Mucosa of rectum (tissue), 2 donors: ENCODE results near the gene RUNX2.
A peak's percentile ranks its signal among the peaks of the same experiment; 100 is the strongest.

Source experiments
- H3K27ac ChIP-seq, 2 donors: one replicate each; pipeline ENCODE4 v1.7.0; 2013; ENCODE audit warnings: inconsistent platforms in 2 of 2, low read depth in 2 of 2, low read length in 2 of 2
- H3K27me3 ChIP-seq, 2 donors: one replicate each; pipeline ENCODE4 v1.7.0; 2013; ENCODE audit warnings: low read length in 2 of 2; ENCODE audit not compliant: control insufficient read depth in 2 of 2, insufficient read depth in 2 of 2
- H3K36me3 ChIP-seq, 2 donors: one replicate each; pipeline ENCODE4 v1.7.0; 2013; ENCODE audit warnings: low read length in 2 of 2; ENCODE audit not compliant: control insufficient read depth in 2 of 2, insufficient read depth in 2 of 2
- H3K4me1 ChIP-seq, 2 donors: one replicate each; pipeline ENCODE4 v1.7.0; 2013; ENCODE audit warnings: low read length in 2 of 2, mild to moderate bottlenecking in 1 of 2; ENCODE audit not compliant: control insufficient read depth in 2 of 2, insufficient read depth in 2 of 2
- H3K4me3 ChIP-seq, 2 donors: one replicate each; pipeline ENCODE4 v1.7.0; 2013; ENCODE audit warnings: low read length in 2 of 2
- H3K9ac ChIP-seq, 2 donors: one replicate each; pipeline ENCODE4 v1.7.0; 2013; ENCODE audit warnings: low read length in 2 of 2, low read depth in 1 of 2, mild to moderate bottlenecking in 1 of 2
- H3K9me3 ChIP-seq, 2 donors: one replicate each; pipeline ENCODE4 v1.7.0; 2013; ENCODE audit warnings: low read length in 2 of 2; ENCODE audit not compliant: control insufficient read depth in 2 of 2
- donor health status: healthy.
- donor health status: Normal muscosa, but diverticular disease.

The RUNX2 gene

DNA sequence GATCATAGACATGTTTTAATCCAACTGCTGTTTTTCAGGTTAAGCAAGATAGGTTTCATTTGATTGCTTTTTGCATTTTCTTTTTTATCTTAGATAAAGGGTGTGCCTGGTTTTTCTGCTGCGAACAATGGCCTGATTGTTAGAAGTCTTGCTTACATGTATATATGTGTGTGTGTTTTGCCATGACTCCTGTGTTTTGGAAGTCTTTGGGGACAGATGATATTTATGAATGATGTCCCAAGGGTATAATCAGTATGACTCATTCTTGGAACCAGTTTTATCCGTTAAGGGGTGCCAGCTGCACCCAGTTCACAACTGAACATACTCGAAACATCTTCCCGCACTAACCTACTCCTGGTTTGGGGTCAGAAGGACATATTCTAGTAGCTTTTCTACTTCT lies 279.7 kb downstream of the RUNX2 start:
- no peaks in the 10 kb centered on the region for H3K27me3 ChIP-seq
- no peak overlapping the region for H3K4me3 ChIP-seq
- no peak overlapping the region for H3K9ac ChIP-seq
- peaks cover 5 to 20% of the 10 kb centered on the region in 2 donors for H3K4me1 ChIP-seq
- H3K36me3 ChIP-seq, result no peaks in the 10 kb centered on the region
- no peaks in the 10 kb centered on the region for H3K9me3 ChIP-seq
- peak overlapping the region; percentile 19 to 72 for H3K27ac ChIP-seq

DNA sequence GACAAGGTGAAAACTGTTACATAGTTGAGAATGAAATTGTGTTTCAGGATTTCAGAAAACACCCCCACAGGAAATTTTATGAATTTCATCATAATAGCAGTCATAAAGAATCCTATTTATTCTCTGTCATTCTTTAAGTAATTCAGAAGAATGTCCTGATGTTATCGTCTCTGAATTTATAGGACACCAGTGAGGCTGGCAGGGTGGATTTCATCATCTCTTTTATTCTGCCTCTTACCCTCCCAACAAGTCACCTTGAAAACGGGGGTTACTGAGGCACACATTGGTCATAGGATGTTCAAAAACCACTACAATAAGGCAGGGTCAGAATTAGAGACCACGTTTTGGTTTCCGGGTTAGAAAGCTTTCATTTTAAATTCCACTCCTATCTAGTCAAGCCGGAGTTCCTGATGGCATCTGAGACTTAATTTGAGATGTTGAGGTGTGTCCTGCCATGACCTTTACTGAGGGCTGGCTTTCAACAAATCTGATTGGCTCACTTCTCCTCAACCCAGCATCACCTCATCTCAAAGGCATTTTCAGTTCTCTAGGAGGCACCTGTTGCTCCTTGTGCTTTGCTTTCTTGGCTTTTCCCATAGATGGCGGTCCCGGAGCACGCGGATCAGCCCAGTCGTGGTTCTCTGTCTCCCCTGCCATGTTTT lies 280.3 kb downstream of the RUNX2 start:
- H3K27ac ChIP-seq, result peak overlapping the region; percentile 11 to 72
- H3K27me3 ChIP-seq, result no peaks in the 10 kb centered on the region
- H3K4me3 ChIP-seq, result no peak overlapping the region
- no peak overlapping the region for H3K9ac ChIP-seq
- no peaks in the 10 kb centered on the region for H3K36me3 ChIP-seq
- H3K9me3 ChIP-seq, result no peaks in the 10 kb centered on the region
- H3K4me1 ChIP-seq, result peaks cover 5 to 20% of the 10 kb centered on the region in 2 donors

DNA sequence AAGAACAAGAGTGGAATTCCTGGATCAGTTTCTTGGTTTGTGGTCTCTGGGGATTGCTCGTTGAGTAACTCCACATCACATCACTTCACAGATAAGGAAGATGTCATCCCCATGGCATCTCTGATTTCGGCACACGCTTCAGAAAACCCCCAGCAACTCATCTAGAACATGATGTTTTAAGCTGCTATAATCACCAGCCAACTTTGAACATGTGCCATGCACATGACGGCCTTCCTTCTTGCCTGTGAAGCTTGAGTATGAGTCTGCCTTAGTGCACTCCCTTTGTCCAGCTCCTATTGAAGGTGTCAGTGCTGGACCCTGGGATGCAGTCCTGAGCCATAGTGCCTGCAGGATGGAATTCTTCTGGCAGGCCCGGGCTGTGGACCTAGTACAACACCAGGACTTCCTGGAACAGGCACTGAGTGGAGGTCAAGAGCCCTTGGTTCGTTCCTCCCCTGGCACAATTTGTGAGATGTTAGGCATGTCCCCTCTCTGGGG lies 281.1 kb downstream of the RUNX2 start:
- Histone ChIP-seq H3K9me3 (no peaks in the 10 kb centered on the region), H3K4me3 (no peak overlapping the region), H3K36me3 (no peaks in the 10 kb centered on the region), H3K9ac (no peak overlapping the region), H3K4me1 (peaks cover 5 to 20% of the 10 kb centered on the region in 2 donors), H3K27ac (no peak overlapping the region), H3K27me3 (no peaks in the 10 kb centered on the region)

DNA sequence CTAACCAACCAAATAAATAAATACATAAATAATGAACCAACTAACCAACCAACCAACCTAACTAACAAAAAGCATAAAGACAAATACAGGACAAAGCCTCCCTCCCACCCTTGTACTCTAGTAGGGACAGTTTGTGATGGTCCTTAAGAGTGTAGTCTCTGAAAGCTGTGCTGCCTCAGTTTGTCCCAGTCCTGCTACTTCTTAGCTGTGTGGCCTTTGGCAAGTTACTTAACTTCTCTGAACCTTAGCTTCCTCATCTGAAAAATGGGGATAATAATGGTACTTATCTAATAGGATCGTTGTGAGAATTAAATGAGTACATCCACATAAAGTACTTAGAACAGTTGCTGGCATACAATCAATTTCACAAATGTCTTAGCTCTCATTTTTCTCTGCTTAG lies 282.2 kb downstream of the RUNX2 start:
- H3K36me3 ChIP-seq, result no peaks in the 10 kb centered on the region
- H3K9ac ChIP-seq, result no peak overlapping the region
- H3K27ac ChIP-seq, result no peak overlapping the region
- peaks cover 5 to 20% of the 10 kb centered on the region in 2 donors for H3K4me1 ChIP-seq
- H3K9me3 ChIP-seq, result no peaks in the 10 kb centered on the region
- H3K27me3 ChIP-seq, result no peaks in the 10 kb centered on the region
- H3K4me3 ChIP-seq, result no peak overlapping the region

DNA sequence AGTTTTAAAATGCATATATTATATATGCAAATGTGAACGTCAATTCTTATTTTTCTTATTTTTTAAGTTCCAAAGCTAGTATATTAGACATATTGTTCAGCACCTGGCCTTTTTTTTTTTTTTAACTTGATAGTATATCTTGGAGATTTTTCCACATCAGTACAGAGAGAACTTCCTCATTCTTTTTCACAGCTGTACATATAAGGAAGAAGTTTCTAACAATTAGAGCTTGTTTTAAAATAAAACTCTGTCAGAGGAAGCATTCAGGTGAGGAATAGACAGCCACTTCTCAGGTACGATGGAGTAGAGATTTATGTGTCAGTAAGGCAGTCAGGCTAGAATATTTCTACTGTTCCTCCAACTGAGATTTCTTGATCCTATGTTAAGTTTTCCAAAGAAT lies 282.7 kb downstream of the RUNX2 start:
- Histone ChIP-seq H3K4me3 (no peak overlapping the region), H3K9me3 (no peaks in the 10 kb centered on the region), H3K36me3 (no peaks in the 10 kb centered on the region), H3K27ac (peak overlapping the region in 1 of 2 donors; percentile 63), H3K9ac (no peak overlapping the region), H3K27me3 (no peaks in the 10 kb centered on the region), H3K4me1 (peaks cover 5 to 20% of the 10 kb centered on the region in 2 donors)

DNA sequence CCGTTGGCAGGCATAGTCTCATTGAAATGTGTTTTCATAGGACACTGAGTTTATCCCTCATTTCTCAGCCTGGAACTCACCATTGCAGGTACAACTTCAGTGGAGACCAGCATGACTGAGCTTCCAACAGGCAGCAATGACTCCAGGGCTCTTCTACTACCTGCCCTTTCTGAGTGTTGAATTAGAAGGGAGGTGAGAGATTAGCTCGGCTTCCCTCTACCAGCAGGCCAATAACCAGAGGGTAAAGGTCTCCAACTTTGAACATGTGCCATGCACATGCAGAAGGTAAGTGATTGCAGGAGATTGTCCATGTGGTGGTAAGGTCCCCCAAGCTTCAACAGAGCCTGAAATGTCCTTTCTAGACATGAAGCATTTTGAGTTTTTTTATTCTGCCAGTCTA lies 283.4 kb downstream of the RUNX2 start:
- Histone ChIP-seq H3K4me3 (no peak overlapping the region), H3K9me3 (no peaks in the 10 kb centered on the region), H3K4me1 (peaks cover 5 to 20% of the 10 kb centered on the region in 2 donors), H3K36me3 (no peaks in the 10 kb centered on the region), H3K9ac (no peak overlapping the region), H3K27ac (peak overlapping the region in 1 of 2 donors; percentile 63), H3K27me3 (no peaks in the 10 kb centered on the region)

DNA sequence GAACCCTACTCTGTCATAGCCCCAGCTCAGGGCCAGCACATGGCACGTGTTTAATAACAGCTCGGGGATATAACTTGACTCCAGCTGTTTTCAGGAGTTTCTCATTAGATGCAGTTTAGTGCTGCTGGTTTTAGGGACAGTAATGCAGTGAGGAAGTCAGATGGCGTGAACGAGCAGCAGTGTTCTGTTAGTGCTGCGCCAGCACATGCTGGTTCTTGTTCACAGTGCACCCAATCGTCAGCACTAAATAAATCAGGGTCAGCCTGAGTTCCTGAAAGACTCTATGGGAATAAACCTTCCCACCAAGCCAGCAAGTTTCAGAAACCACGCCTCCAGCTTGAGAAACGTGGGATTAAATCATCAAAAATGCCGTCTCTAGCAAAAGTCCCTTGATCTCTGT lies 285.5 kb downstream of the RUNX2 start:
- Histone ChIP-seq H3K27ac (no peak overlapping the region), H3K4me1 (peaks cover 5 to 8% of the 10 kb centered on the region in 2 donors), H3K9me3 (no peaks in the 10 kb centered on the region), H3K27me3 (no peaks in the 10 kb centered on the region), H3K4me3 (no peak overlapping the region), H3K9ac (no peak overlapping the region), H3K36me3 (no peaks in the 10 kb centered on the region)

DNA sequence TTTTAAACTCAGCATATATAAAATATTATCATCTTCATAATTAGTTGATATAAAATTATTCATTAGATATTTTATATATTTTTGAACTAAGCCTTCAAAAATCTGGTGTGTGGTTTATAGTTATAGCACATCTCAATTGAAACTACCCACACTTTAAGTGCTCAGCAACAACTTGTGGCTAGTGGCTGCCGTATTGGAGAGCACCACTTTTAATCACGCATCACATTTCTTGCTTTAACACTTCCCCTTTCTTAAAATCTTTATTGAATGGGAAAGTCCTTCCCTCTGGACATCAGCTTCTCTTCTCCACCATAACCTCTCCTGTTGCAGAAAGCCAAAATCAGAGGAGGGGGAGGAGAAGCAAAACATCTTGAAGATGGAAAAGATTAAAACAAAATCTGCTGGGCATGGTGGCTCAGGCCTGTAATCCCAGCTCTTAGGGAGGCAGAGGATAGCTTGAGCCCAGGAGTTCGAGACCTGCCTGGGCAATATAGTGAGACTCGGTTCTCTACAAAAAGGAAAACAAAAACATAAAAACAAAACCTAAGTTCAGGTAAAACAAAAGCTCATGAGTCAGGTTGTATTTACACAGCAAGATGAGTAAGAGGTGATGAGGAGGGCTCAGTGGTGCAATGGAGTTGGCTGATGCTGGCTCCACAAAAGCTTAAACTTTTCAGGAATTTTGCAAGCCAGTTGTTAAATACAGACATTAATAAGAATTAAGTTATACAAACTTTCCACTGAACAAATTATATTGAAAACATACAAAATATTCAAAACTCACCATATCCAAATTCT lies 286.6 kb downstream of the RUNX2 start:
- Histone ChIP-seq H3K9me3 (no peaks in the 10 kb centered on the region), H3K4me1 (peaks cover 5 to 8% of the 10 kb centered on the region in 2 donors), H3K9ac (no peak overlapping the region), H3K27ac (no peak overlapping the region), H3K36me3 (no peaks in the 10 kb centered on the region), H3K4me3 (no peak overlapping the region), H3K27me3 (no peaks in the 10 kb centered on the region)

DNA sequence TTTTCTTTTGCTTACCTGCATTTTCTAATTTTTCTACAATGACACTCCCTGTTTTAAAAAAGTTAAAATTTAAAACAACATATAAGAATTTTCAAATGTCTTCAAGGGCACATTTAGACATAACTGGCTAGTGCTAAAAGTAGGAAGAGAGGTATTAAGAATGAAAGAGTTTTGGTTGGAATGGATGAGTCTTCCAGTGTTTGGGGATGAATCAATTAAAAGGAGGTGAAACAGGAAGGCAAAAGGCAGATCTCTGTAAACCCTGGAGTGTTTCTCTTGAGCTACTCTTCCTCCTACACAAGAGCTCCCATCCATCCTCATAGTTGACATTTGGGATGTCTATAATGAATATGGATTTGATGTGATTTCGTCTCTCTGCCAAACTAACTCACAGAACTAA lies 288.1 kb downstream of the RUNX2 start:
- Histone ChIP-seq H3K9me3 (no peaks in the 10 kb centered on the region), H3K4me3 (no peak overlapping the region), H3K36me3 (no peaks in the 10 kb centered on the region), H3K27ac (no peak overlapping the region), H3K27me3 (no peaks in the 10 kb centered on the region), H3K9ac (no peak overlapping the region), H3K4me1 (peaks cover 4 to 7% of the 10 kb centered on the region in 2 donors)

DNA sequence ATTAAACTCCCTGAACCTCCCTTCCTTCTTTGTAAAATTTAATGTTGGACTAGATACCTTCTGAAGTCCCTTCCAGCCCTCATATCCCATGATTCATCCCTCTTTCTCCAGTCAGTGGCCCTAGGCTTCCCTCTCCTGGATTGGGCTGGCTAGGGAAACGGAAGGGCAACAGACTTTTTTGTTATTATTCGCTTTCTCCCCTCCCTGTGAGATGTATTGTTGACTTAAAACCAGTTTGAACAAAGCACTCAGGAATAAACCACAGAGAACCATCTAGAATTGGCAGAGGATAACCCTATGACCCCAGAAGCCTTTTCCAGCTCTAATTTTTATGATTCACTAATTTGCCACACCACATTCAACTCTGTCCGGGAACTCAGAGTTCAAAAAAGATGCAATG lies 289.3 kb downstream of the RUNX2 start:
- Histone ChIP-seq H3K4me3 (no peak overlapping the region), H3K36me3 (no peaks in the 10 kb centered on the region), H3K27me3 (no peaks in the 10 kb centered on the region), H3K9me3 (no peaks in the 10 kb centered on the region), H3K4me1 (peaks cover 0 to 2% of the 10 kb centered on the region in 2 donors), H3K9ac (no peak overlapping the region), H3K27ac (no peak overlapping the region)
